Subcutaneous adipose tissue (tissue), 4 donors: ENCODE results near the gene OR2A12. TPM values are rescaled to one million over a fixed set of nuclear protein-coding genes. Genes with fewer than 3 reads are reported as not detected.

Experiments
- CTCF ChIP-seq: fragments of 450-650 bp; IDR thresholded peaks from one replicate; pipeline ENCODE4 v1.5.1; 2016; ENCODE audit warnings: low read depth, mild to moderate bottlenecking, control low read depth, antibody characterized with exemption, moderate library complexity
- total RNA-seq, 4 donors: library from RNA; depleted of rRNA; stranded (reverse); fragments of >200 nt; gene quantifications; one replicate each; pipeline ENCODE4 v1.1.0, GENCODE V29; 2016

Gene OR2A12
- total RNA-seq, 4 donors from 2014 or later = not detected

- no peak for TF ChIP-seq CTCF
Measured at GRCh38 chr7:144057954-144058353, 28.1 kb upstream of the OR2A12 start.

- TF ChIP-seq CTCF = no peak
Measured at GRCh38 chr7:144063710-144064109, 22.4 kb upstream of the OR2A12 start.

- TF ChIP-seq CTCF = no peak
Measured at GRCh38 chr7:144069511-144069910, 16.6 kb upstream of the OR2A12 start, which contains the start of gene OR2A25. OR2A25 (plus strand) TSS chr7:144069811; CDS start chr7:144074220, 4,409 bp downstream.

- TF ChIP-seq CTCF = no peak
Measured at GRCh38 chr7:144069953-144070352, 16.1 kb upstream of the OR2A12 start.

- no peak for TF ChIP-seq CTCF
Measured at GRCh38 chr7:144074374-144074773, 11.7 kb upstream of the OR2A12 start.

GRCh38 chr7:144086730-144087129 is 652 bp downstream of the OR2A12 start:
- TF ChIP-seq CTCF = no peak

GRCh38 chr7:144087230-144087629 is 1.2 kb downstream of the OR2A12 start:
- no peak for TF ChIP-seq CTCF

- TF ChIP-seq CTCF = no peak
Measured at GRCh38 chr7:144090667-144091066, 4.6 kb downstream of the OR2A12 start.
